ENCODE results near the gene TOP3A.
A peak's percentile ranks its signal among the peaks of the same experiment; 100 is the strongest.

TOP3A gene

GRCh38 chr17:18231164-18231563 lies 83.6 kb downstream of the TOP3A start:
- no peak for DNase-seq (ENCODE audit: low read depth in 2 of 2)

- no peak for DNase-seq (ENCODE audit: low read depth in 2 of 2)
Measured at GRCh38 chr17:18230288-18231141, 84.3 kb downstream of the TOP3A start.

GRCh38 chr17:18229771-18230170 lies 85.0 kb downstream of the TOP3A start:
- no peak for DNase-seq (ENCODE audit: low read depth in 2 of 2)

DNA sequence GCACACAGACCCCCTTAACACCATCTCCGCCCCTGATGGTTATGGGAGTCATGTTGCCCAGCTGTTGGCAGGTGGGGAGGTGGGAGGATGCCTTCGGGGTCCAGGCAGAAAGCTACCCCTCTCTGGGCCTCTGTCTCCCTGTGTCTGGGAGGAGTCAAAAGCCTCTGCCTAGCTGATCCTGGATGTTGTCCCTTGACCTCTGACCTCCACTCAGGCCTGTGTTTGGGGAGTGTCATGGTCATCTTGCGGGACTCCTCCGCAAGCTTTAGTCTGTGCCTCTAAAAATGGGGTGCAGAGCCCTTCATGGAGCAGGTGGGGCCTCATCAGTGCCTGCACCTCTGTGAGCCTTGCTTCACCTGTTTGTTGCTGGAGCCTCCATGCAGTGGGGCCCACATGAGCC lies 85.5 kb downstream of the TOP3A start:
- DNase-seq (ENCODE audit: low read depth in 2 of 2), result no peak

DNA sequence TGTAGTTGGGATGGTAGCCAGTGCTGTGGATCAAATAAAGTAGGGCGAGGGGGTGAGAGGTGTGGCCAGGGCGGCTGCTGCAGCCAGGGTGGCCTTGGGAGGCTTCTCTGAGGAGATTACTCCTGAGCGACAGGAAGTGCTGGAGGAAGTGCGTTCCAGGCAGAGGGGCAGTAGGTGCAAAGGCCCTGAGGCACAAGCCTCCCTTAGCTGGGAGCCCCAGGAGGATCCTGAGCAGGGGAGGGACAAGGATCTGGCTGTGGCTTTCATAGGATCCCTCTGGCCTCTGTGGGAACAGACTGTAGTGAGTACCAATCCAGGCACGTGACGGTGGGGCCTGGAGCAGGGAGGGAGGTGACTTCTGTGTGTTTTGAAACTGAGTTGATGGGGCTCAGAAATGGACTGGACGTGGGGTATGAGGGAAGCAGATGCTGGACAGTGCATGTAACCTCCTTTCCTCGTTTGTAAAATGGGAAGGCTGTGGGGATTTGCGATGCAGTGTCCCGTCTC lies 86.6 kb downstream of the TOP3A start:
- DNase-seq (ENCODE audit: low read depth in 2 of 2), result no peak

- DNase-seq (ENCODE audit: low read depth in 2 of 2), result no peak
Measured at GRCh38 chr17:18227635-18228034, 87.2 kb downstream of the TOP3A start.

DNA sequence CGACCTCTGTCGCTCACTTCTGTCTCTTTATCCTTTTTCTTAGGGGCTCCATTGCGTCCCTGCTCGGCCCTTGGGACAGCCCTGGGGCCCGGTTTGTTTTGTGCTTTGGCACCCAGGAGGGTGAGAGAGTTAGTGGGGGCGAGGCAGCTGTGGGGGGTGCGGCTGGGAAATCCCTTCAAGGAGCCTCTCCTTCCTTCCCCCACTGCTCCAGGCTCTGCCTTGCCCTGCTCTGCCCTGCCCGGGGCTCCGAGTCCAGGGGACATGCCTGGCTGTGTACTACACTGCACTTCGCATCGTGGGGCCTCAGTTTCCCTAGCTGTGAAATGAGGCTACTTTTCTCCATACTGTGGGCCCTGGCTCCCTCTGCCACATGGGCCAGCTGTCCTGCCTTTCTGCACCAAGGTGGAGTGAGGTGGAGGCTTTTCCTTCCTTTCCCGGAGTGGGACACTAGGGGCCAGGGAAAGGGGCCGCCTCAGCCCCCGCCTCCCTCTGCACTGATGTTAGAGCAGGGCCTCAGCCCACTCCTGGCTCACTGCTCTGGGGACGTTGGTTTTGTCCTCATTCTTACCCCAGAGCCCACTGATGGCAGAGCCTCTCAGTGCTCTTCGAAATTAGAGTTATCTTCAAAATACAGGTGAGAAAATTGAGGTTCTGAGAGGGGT lies 88.4 kb downstream of the TOP3A start:
- DNase-seq (ENCODE audit: low read depth in 2 of 2), result no peak

GRCh38 chr17:18225642-18226283 lies 89.0 kb downstream of the TOP3A start:
- no peak for DNase-seq (ENCODE audit: low read depth in 2 of 2)

DNA sequence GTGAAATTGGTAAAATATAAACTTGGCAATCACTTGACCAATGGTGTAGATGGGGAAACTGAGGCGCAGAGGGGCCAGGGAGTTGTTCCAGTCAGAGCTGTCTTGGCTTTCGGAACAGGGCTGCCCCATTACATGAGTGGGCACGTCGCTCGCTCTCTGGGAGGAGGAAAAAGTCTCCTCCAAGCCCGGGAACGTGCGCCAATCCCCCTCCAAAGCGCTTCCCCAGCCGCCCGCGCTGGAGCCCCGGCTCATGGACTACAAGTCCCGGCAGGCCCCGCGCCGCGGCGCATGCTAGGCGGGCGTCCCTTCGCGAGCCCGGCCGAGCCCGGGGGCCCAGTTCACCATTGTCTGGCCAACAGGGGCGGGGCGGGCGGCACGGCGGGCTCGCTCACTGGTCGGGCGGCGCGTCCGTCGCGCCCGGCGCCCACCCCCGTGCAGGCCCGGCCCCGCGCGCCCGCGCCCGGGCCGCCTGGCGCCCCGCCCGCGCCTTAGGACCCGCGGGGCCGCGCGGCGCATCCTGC lies 89.6 kb downstream of the TOP3A start, which contains the start of gene LLGL1:
LLGL1 (plus strand) TSS at position 515 of the 521 bp plus-strand sequence. CDS start 48 bp downstream, outside the sequence.
- DNase-seq (ENCODE audit: low read depth in 2 of 2), result peak; percentile 90 to 92

- DNase-seq (ENCODE audit: low read depth in 2 of 2), result no peak
Measured at GRCh38 chr17:18224387-18225120, 90.2 kb downstream of the TOP3A start.

GRCh38 chr17:18224053-18224386 lies 90.8 kb downstream of the TOP3A start:
- no peak for DNase-seq (ENCODE audit: low read depth in 2 of 2)
